OCI-LY7 (cell line): ENCODE results near the gene CST11.

ENCODE experiments used
- CTCF ChIP-seq: fragments of 200-600 bp; sonication (generic); conservative IDR thresholded peaks from 2 replicates; pipeline ENCODE4 v1.5.1; 2014; ENCODE audit warnings: mild to moderate bottlenecking, antibody characterized with exemption, low read length, moderate library complexity, mixed read lengths
- EZH2phosphoT487 ChIP-seq: fragments of 200-600 bp; sonication (generic); IDR thresholded peaks from 2 replicates; pipeline ENCODE4 v1.6.1; 2018; ENCODE audit warnings: low read depth, borderline replicate concordance, mild to moderate bottlenecking, mixed run types, antibody characterized with exemption, low read length, moderate library complexity, mixed read lengths

GRCh38 chr20:23437126-23437899 lies 15.4 kb downstream of the CST11 start:
- TF ChIP-seq CTCF (no peak), EZH2phosphoT487 (no peak)
